Hematopoietic multipotent progenitor cell treated with erythropoietin and hydrocortisone succinate and interleukin-3 and kit ligand, for 17 days (in vitro differentiated cells): ENCODE data around the gene GRAMD2A.

Source experiments
- DNase-seq: peaks from one replicate; pipeline ENCODE4 v3.0.0-alpha.2; 2015; ENCODE audit warnings: low spot score

The GRAMD2A gene

GRCh38 chr15:72167445-72167844, 30.1 kb downstream of the GRAMD2A start:
- DNase-seq = no peak

GRCh38 chr15:72166716-72167417, 30.7 kb downstream of the GRAMD2A start:
- DNase-seq = no peak

- no peak for DNase-seq
Observed at GRCh38 chr15:72163719-72164118, 33.9 kb downstream of the GRAMD2A start.

- no peak for DNase-seq
Observed at GRCh38 chr15:72162569-72162968, 35.0 kb downstream of the GRAMD2A start.

GRCh38 chr15:72161361-72162132, 36.0 kb downstream of the GRAMD2A start:
- no peak for DNase-seq

- DNase-seq = no peak
Observed at GRCh38 chr15:72160696-72161245, 36.8 kb downstream of the GRAMD2A start.

GRCh38 chr15:72156928-72157327, 40.7 kb downstream of the GRAMD2A start:
- DNase-seq = no peak

GRCh38 chr15:72155635-72156616, 41.7 kb downstream of the GRAMD2A start:
- peak; percentile 74 for DNase-seq

- DNase-seq = no peak
Observed at GRCh38 chr15:72155003-72155621, 42.5 kb downstream of the GRAMD2A start.

- no peak for DNase-seq
Observed at GRCh38 chr15:72154316-72154715, 43.3 kb downstream of the GRAMD2A start.

GRCh38 chr15:72153269-72154000, 44.2 kb downstream of the GRAMD2A start:
- no peak for DNase-seq

- no peak for DNase-seq
Observed at GRCh38 chr15:72147418-72147817, 50.2 kb downstream of the GRAMD2A start.

GRCh38 chr15:72146934-72147333, 50.7 kb downstream of the GRAMD2A start:
- no peak for DNase-seq

GRCh38 chr15:72146221-72146620, 51.4 kb downstream of the GRAMD2A start:
- DNase-seq = no peak

- DNase-seq = no peak
Observed at GRCh38 chr15:72141171-72142084, 56.2 kb downstream of the GRAMD2A start.

GRCh38 chr15:72140088-72140487, 57.5 kb downstream of the GRAMD2A start:
- DNase-seq = no peak

- no peak for DNase-seq
Observed at GRCh38 chr15:72139667-72140066, 57.9 kb downstream of the GRAMD2A start.

- DNase-seq = no peak
Observed at GRCh38 chr15:72136170-72137051, 61.2 kb downstream of the GRAMD2A start.

- no peak for DNase-seq
Observed at GRCh38 chr15:72135719-72136118, 61.9 kb downstream of the GRAMD2A start.
